ENCODE results near the gene C16orf87.

DNA sequence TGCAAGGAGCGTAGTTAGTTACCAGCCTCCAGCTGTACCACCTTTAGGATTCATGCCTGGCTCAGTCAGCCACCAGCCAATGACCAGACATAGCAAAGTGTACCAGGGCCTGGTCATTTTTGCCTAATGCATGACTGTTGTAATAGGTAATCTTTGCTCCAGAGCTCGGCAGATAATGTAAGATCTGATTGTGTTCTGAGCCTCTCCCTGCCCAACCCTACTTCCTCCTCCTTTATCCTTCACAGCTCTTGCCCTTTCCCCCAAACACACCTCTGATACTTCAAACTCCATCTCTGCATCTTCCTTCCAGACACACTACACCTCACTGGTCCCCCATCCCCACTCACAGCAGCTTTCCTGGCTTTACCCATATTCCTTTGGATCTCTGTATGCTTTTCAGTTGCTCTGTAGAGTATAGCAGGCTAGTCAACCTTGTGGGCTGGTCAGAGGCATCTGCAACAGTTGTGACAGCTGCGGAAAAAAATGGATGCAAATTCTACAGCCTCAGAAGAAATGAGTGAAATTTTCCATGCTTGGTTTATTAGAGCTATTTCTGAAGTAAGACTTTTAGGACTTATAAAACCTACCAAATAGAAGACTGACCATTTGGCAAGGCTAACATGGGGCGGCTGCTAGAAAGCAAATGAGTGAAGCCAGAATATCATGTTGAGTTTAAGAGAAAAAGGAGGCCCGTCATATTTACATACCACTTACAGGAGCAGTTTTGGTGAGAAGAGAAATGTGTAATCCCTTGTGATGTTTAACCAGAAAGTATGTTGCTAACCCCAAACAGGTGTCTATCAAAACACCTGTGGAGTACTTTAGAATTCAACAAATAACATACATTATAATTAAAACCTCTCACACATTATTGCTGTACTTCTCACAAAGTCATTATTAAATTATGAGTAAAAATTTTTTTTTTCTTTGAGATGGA, 19.9 kb upstream of the C16orf87 start:
- no peak for TF ChIP-seq EZH2 (IDR thresholded peaks at IDR 0.05; ENCODE audit: insufficient read depth, low read length)
- TF ChIP-seq, protein P1, sequence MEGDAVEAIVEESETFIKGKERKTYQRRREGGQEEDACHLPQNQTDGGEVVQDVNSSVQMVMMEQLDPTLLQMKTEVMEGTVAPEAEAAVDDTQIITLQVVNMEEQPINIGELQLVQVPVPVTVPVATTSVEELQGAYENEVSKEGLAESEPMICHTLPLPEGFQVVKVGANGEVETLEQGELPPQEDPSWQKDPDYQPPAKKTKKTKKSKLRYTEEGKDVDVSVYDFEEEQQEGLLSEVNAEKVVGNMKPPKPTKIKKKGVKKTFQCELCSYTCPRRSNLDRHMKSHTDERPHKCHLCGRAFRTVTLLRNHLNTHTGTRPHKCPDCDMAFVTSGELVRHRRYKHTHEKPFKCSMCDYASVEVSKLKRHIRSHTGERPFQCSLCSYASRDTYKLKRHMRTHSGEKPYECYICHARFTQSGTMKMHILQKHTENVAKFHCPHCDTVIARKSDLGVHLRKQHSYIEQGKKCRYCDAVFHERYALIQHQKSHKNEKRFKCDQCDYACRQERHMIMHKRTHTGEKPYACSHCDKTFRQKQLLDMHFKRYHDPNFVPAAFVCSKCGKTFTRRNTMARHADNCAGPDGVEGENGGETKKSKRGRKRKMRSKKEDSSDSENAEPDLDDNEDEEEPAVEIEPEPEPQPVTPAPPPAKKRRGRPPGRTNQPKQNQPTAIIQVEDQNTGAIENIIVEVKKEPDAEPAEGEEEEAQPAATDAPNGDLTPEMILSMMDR (IDR thresholded peaks at IDR 0.05; ENCODE audit: insufficient read depth, low read depth, low read length): no peak

Measured in astrocyte (in vitro differentiated cells and primary cell).